Smooth muscle cell of the brain vasculature (primary cell): ENCODE measurements around the gene ZBTB2.

Experiments
- DNase-seq: peaks from one replicate; pipeline ENCODE4 v3.0.0-alpha.2; 2012; ENCODE audit warnings: low read depth, low spot score

The ZBTB2 gene

GRCh38 chr6:151391471-151392413, at the start of gene ZBTB2:
TSS of gene ZBTB2 (minus strand) at chr6:151391559. CDS start at chr6:151373637, 17,922 bp downstream.
- no peak for DNase-seq

- no peak for DNase-seq
These were observed 49.6 kb upstream of the ZBTB2 start for GRCh38 chr6:151440930-151441329.

GRCh38 chr6:151440498-151440897, 49.1 kb upstream of the ZBTB2 start:
- DNase-seq, result no peak

- DNase-seq, result no peak
These were observed 46.0 kb upstream of the ZBTB2 start for GRCh38 chr6:151437401-151437800.

GRCh38 chr6:151436802-151437201, 45.4 kb upstream of the ZBTB2 start:
- DNase-seq, result no peak

- no peak for DNase-seq
These were observed 44.9 kb upstream of the ZBTB2 start for GRCh38 chr6:151436300-151436699.

- DNase-seq, result no peak
These were observed 43.0 kb upstream of the ZBTB2 start for GRCh38 chr6:151434369-151434768.

GRCh38 chr6:151432651-151433050, 41.3 kb upstream of the ZBTB2 start:
- no peak for DNase-seq

GRCh38 chr6:151431337-151431736, 40.0 kb upstream of the ZBTB2 start:
- no peak for DNase-seq

- no peak for DNase-seq
These were observed 39.5 kb upstream of the ZBTB2 start for GRCh38 chr6:151430886-151431285.

- DNase-seq, result no peak
These were observed 36.9 kb upstream of the ZBTB2 start for GRCh38 chr6:151428093-151428735.

GRCh38 chr6:151425561-151425960, 34.2 kb upstream of the ZBTB2 start:
- no peak for DNase-seq

GRCh38 chr6:151422981-151423380, 31.6 kb upstream of the ZBTB2 start:
- no peak for DNase-seq

- DNase-seq, result no peak
These were observed 26.1 kb upstream of the ZBTB2 start for GRCh38 chr6:151417477-151417876.

- DNase-seq, result no peak
These were observed 23.4 kb upstream of the ZBTB2 start for GRCh38 chr6:151414641-151415260.

- DNase-seq, result no peak
These were observed 22.2 kb upstream of the ZBTB2 start for GRCh38 chr6:151413372-151414145.

GRCh38 chr6:151412909-151413308, 21.6 kb upstream of the ZBTB2 start:
- DNase-seq, result no peak

GRCh38 chr6:151409679-151410078, 18.3 kb upstream of the ZBTB2 start:
- no peak for DNase-seq

GRCh38 chr6:151409260-151409659, 17.9 kb upstream of the ZBTB2 start:
- DNase-seq, result no peak

GRCh38 chr6:151408858-151409257, 17.5 kb upstream of the ZBTB2 start:
- DNase-seq, result no peak

- DNase-seq, result no peak
These were observed 12.6 kb upstream of the ZBTB2 start for GRCh38 chr6:151403919-151404308.

- DNase-seq, result no peak
These were observed 10.9 kb upstream of the ZBTB2 start for GRCh38 chr6:151402228-151402627.
